Endodermal cell (in vitro differentiated cells): ENCODE data around the gene AGBL1. TPM values are rescaled to one million over a fixed set of nuclear protein-coding genes. Genes with fewer than 3 reads are reported as not detected.

ENCODE experiments used
- DNase-seq: peaks from one replicate; pipeline ENCODE4 v3.0.0-alpha.2; 2017
- H3K27ac ChIP-seq: 2 replicates; pipeline ENCODE4 v1.5.1; 2013; ENCODE audit warnings: mild to moderate bottlenecking, low read depth, low read length, moderate library complexity
- H3K27me3 ChIP-seq: 2 replicates; pipeline ENCODE4 v1.6.1; 2013; ENCODE audit warnings: mild to moderate bottlenecking, low read length, moderate library complexity; ENCODE audit not compliant: insufficient read depth, control insufficient read depth, poor library complexity, severe bottlenecking
- H3K36me3 ChIP-seq: 2 replicates; pipeline ENCODE4 v1.7.0; 2013; ENCODE audit warnings: mild to moderate bottlenecking, low read length, moderate library complexity; ENCODE audit not compliant: control insufficient read depth, insufficient read depth
- H3K4me1 ChIP-seq: one replicate; pipeline ENCODE4 v1.7.0; 2013; ENCODE audit warnings: low read length; ENCODE audit not compliant: control insufficient read depth, insufficient read depth
- H3K4me3 ChIP-seq: 2 replicates; pipeline ENCODE4 v1.5.1; 2013; ENCODE audit warnings: mild to moderate bottlenecking, low read length, moderate library complexity
- H3K9ac ChIP-seq: 2 replicates; pipeline ENCODE4 v1.6.1; 2013; ENCODE audit warnings: mild to moderate bottlenecking, low read length, moderate library complexity; ENCODE audit not compliant: poor library complexity, severe bottlenecking; ENCODE audit errors: extremely low read depth
- H3K9me3 ChIP-seq: 2 replicates; pipeline ENCODE4 v1.6.1; 2013; ENCODE audit warnings: mild to moderate bottlenecking, low read length, moderate library complexity; ENCODE audit not compliant: control insufficient read depth
- H3K27ac Mint-ChIP-seq: 2 replicates; pipeline ENCODE4 v1.8.0; 2020; ENCODE audit warnings: mixed read lengths
- H3K27me3 Mint-ChIP-seq: 2 replicates; pipeline ENCODE4 v1.8.0; 2021; ENCODE audit warnings: mild to moderate bottlenecking, mixed read lengths; ENCODE audit not compliant: insufficient read depth
- H3K36me3 Mint-ChIP-seq: 2 replicates; pipeline ENCODE4 v1.8.0; 2020; ENCODE audit warnings: low read depth, mixed read lengths
- H3K4me1 Mint-ChIP-seq: 2 replicates; pipeline ENCODE4 v1.8.0; 2020; ENCODE audit warnings: mixed read lengths
- H3K4me3 Mint-ChIP-seq: 2 replicates; pipeline ENCODE4 v1.8.0; 2020; ENCODE audit warnings: mild to moderate bottlenecking, moderate library complexity, mixed read lengths
- H3K9me3 Mint-ChIP-seq: 2 replicates; pipeline ENCODE4 v1.8.0; 2020; ENCODE audit warnings: mild to moderate bottlenecking, mixed read lengths
- WGBS, 2 experiments: methylation state at CpG; one replicate each; pipeline versions ENCODE4 v1.1.5 to v1.1.7; 2013; ENCODE audit warnings: missing lambda C conversion rate in 2 of 2, mixed read lengths in 1 of 2; ENCODE audit not compliant: insufficient coverage in 1 of 2, insufficient read length in 1 of 2; 5-methylcytosine and 5-hydroxymethylcytosine counted together
- total RNA-seq, 2 donors: library from RNA; stranded (reverse); fragmentation: NEBNext Ultra II Directional in 1 of 2; extraction: Animal tissue kit (Norgen Biotek cat#: 25700) in 1 of 2; gene quantifications; 2 replicates in 1 of 2; 3 replicates in 1 of 2; pipeline ENCODE4 v1.2.1, GENCODE V29; 2021
- TF ChIP-seq, protein P1 (sequence below): fragments of 200-600 bp; sonication (generic); conservative IDR thresholded peaks from 2 replicates; pipeline ENCODE4 v1.5.0; 2021; ENCODE audit warnings: antibody characterized with exemption, mild to moderate bottlenecking

The AGBL1 gene
- total RNA-seq, 2 donors from 2014 or later: 0.07 to 0.11 TPM

GRCh38 chr15:86362555-86362954, 282.9 kb downstream of the AGBL1 start:
- Histone ChIP-seq H3K4me3 (no peak overlapping the region), H3K4me1 (no peaks in the 10 kb centered on the region), H3K27ac (no peak overlapping the region), H3K9ac (no peak overlapping the region), H3K9me3 (no peaks in the 10 kb centered on the region), H3K36me3 (no peaks in the 10 kb centered on the region), H3K27me3 (peaks cover under 1% of the 10 kb centered on the region)
- peak; percentile 62 for DNase-seq
- Mint-ChIP-seq H3K27me3 (no peaks in the 10 kb centered on the region), H3K4me1 (no peaks in the 10 kb centered on the region), H3K4me3 (no peak overlapping the region), H3K9me3 (peaks cover 3% of the 10 kb centered on the region), H3K36me3 (no peaks in the 10 kb centered on the region), H3K27ac (no peak overlapping the region)
- TF ChIP-seq, protein P1, sequence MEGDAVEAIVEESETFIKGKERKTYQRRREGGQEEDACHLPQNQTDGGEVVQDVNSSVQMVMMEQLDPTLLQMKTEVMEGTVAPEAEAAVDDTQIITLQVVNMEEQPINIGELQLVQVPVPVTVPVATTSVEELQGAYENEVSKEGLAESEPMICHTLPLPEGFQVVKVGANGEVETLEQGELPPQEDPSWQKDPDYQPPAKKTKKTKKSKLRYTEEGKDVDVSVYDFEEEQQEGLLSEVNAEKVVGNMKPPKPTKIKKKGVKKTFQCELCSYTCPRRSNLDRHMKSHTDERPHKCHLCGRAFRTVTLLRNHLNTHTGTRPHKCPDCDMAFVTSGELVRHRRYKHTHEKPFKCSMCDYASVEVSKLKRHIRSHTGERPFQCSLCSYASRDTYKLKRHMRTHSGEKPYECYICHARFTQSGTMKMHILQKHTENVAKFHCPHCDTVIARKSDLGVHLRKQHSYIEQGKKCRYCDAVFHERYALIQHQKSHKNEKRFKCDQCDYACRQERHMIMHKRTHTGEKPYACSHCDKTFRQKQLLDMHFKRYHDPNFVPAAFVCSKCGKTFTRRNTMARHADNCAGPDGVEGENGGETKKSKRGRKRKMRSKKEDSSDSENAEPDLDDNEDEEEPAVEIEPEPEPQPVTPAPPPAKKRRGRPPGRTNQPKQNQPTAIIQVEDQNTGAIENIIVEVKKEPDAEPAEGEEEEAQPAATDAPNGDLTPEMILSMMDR: no peak

GRCh38 chr15:86373147-86373546, 293.5 kb downstream of the AGBL1 start:
- 83% methylated on average over 1 of the region's 1 CpG; no CpG with 5 or more reads in 1 of the 2 experiments for WGBS, 2 experiments
- H3K4me3 Mint-ChIP-seq: no peak overlapping the region

DNA sequence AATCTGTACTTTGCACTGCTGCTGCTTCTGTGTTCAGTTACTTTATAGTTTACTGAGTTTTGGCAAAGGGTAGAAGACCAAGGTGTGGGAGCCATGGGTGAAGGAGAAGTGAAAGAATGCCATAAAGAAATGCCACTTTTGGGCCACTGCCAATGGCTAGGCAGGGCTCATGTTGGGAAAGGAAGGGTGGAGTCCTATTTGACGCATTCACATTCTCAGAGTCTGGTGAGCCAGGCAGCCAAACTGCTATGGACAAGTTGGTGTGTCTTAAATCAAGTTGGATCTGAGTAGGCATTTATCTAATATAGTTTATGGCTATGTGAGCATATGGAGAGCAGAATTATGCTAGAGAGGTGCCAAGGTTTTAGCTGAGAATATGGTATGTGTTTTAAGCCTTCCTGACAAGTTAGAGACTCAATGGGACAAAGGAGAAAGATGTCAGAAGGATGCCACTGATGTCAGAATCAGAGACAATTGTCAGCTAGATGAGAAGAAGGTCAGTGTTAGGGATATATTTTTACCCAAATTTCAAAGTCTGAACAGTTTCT, 296.1 kb downstream of the AGBL1 start:
- Mint-ChIP-seq H3K27me3 (no peaks in the 10 kb centered on the region), H3K27ac (no peak overlapping the region), H3K4me3 (no peak overlapping the region), H3K36me3 (no peaks in the 10 kb centered on the region), H3K9me3 (peaks cover 5% of the 10 kb centered on the region), H3K4me1 (peaks cover 12% of the 10 kb centered on the region)
- WGBS, 2 experiments: 92 to 97% methylated on average over 1 of the region's 1 CpG
- no peaks in the 10 kb centered on the region for H3K9me3 ChIP-seq
- no peaks in the 10 kb centered on the region for H3K4me1 ChIP-seq
- H3K27ac ChIP-seq: no peak overlapping the region
- TF ChIP-seq, protein P1: no peak
- H3K36me3 ChIP-seq: no peaks in the 10 kb centered on the region
- DNase-seq: no peak
- no peak overlapping the region for H3K4me3 ChIP-seq
- H3K27me3 ChIP-seq: no peaks in the 10 kb centered on the region
- no peak overlapping the region for H3K9ac ChIP-seq

More at GRCh38 chr15:86373147-86373546, 293.5 kb downstream of the AGBL1 start:
- Mint-ChIP-seq H3K4me1 (peaks cover 1% of the 10 kb centered on the region), H3K9me3 (peaks cover 10% of the 10 kb centered on the region), H3K27ac (no peak overlapping the region), H3K27me3 (no peaks in the 10 kb centered on the region), H3K36me3 (no peaks in the 10 kb centered on the region)
- no peak overlapping the region for H3K27ac ChIP-seq
- no peak overlapping the region for H3K9ac ChIP-seq
- TF ChIP-seq, protein P1: no peak
- H3K9me3 ChIP-seq: peaks cover under 1% of the 10 kb centered on the region
- no peak for DNase-seq
- H3K36me3 ChIP-seq: no peaks in the 10 kb centered on the region
- no peaks in the 10 kb centered on the region for H3K27me3 ChIP-seq
- H3K4me3 ChIP-seq: no peak overlapping the region
- H3K4me1 ChIP-seq: no peaks in the 10 kb centered on the region
